WTC11 (cell line): ENCODE data around the gene LDLRAD3. TPM values are rescaled to one million over a fixed set of nuclear protein-coding genes. Genes with fewer than 3 reads are reported as not detected.

Experiments used
- ATAC-seq: fragments of 200-7000 bp; cut with Tn5 transposase; 2 replicates; pipeline ENCODE4 v1.10.0; 2021; ENCODE audit warnings: mild to moderate bottlenecking, moderate library complexity
- CTCF ChIA-PET: fragments of 300-600 bp; sonication (Branson Sonifier 250); formaldehyde crosslinking; loops from one replicate; lab custom pipeline; 2021; ENCODE audit warnings: antibody characterized with exemption; lab: Charles Lee
- POLR2A ChIA-PET: fragments of 350-600 bp; sonication (Branson Sonifier 250); formaldehyde crosslinking; loops from one replicate; lab custom pipeline; 2021; ENCODE audit warnings: antibody characterized with exemption; lab: Charles Lee
- DNase-seq: peaks from one replicate; pipeline ENCODE4 v3.0.0; 2021; ENCODE audit warnings: low spot score
- H3K27ac Mint-ChIP-seq: 2 replicates; pipeline ENCODE4 v1.8.0; 2021; ENCODE audit warnings: mixed read lengths
- H3K27me3 Mint-ChIP-seq: 2 replicates; pipeline ENCODE4 v1.8.0; 2021; ENCODE audit warnings: low read depth, mild to moderate bottlenecking, moderate library complexity, mixed read lengths
- H3K36me3 Mint-ChIP-seq: 2 replicates; pipeline ENCODE4 v1.8.0; 2021; ENCODE audit warnings: mixed read lengths
- H3K4me1 Mint-ChIP-seq: 2 replicates; pipeline ENCODE4 v1.8.0; 2022; ENCODE audit warnings: mixed read lengths
- H3K4me3 Mint-ChIP-seq: 2 replicates; pipeline ENCODE4 v1.8.0; 2021; ENCODE audit warnings: mild to moderate bottlenecking, moderate library complexity, mixed read lengths
- H3K9me3 Mint-ChIP-seq: 2 replicates; pipeline ENCODE4 v1.8.0; 2021; ENCODE audit warnings: mixed read lengths
- E2F5 ChIP-seq: sonication (generic); formaldehyde crosslinking; IDR thresholded peaks from 2 replicates; pipeline ENCODE4 v1.8.1; 2022; ENCODE audit warnings: mild to moderate bottlenecking, moderate library complexity, missing genetic modification reagents
- ELF4 ChIP-seq: sonication (generic); formaldehyde crosslinking; IDR thresholded peaks from 2 replicates; pipeline ENCODE4 v1.8.1; 2022; ENCODE audit warnings: low read depth, mild to moderate bottlenecking, moderate library complexity, missing genetic modification reagents
- NFATC4 ChIP-seq: fragments of 250-450 bp; sonication (Bioruptor Pico); IDR thresholded peaks from 2 replicates; pipeline ENCODE4 v1.9.0; 2021; ENCODE audit warnings: mild to moderate bottlenecking
- SMAD4 ChIP-seq: sonication (generic); formaldehyde crosslinking; IDR thresholded peaks from 2 replicates; pipeline ENCODE4 v1.8.0; 2022; ENCODE audit warnings: mild to moderate bottlenecking, missing genetic modification reagents
- TCF7 ChIP-seq: sonication (generic); formaldehyde crosslinking; IDR thresholded peaks from 2 replicates; pipeline ENCODE4 v1.8.0; 2022; ENCODE audit warnings: mild to moderate bottlenecking, low read depth, missing genetic modification reagents, moderate library complexity
- TEAD1 ChIP-seq: sonication (generic); formaldehyde crosslinking; IDR thresholded peaks from 2 replicates; pipeline ENCODE4 v1.8.0; 2022; ENCODE audit warnings: mild to moderate bottlenecking, missing genetic modification reagents
- USF1 ChIP-seq: sonication (generic); formaldehyde crosslinking; IDR thresholded peaks from 2 replicates; pipeline ENCODE4 v1.8.0; 2022; ENCODE audit warnings: mild to moderate bottlenecking, missing genetic modification reagents
- ZNF138 ChIP-seq: sonication (generic); formaldehyde crosslinking; conservative IDR thresholded peaks from 2 replicates; pipeline ENCODE4 v1.8.1; 2022; ENCODE audit warnings: mild to moderate bottlenecking, moderate library complexity, missing genetic modification reagents
- ZNF396 ChIP-seq: fragments of 250-450 bp; sonication (Bioruptor Pico); IDR thresholded peaks from 2 replicates; pipeline ENCODE4 v1.8.0; 2021; ENCODE audit warnings: mild to moderate bottlenecking, moderate library complexity, borderline replicate concordance
- ZNF671 ChIP-seq: fragments of 250-450 bp; sonication (Bioruptor Pico); IDR thresholded peaks from 2 replicates; pipeline ENCODE4 v1.8.0; 2021; ENCODE audit warnings: mild to moderate bottlenecking
- total RNA-seq: library from RNA; stranded (reverse); gene quantifications from 3 replicates; pipeline ENCODE4 v1.2.3, GENCODE V29; 2021
- TF ChIP-seq, protein P1 (sequence below): fragments of 250-450 bp; sonication (Bioruptor Pico); IDR thresholded peaks from 2 replicates; pipeline ENCODE4 v1.9.0; 2021; ENCODE audit warnings: mild to moderate bottlenecking
- TF ChIP-seq, protein P2 (sequence below): sonication (generic); formaldehyde crosslinking; IDR thresholded peaks from 2 replicates; pipeline ENCODE4 v1.8.0; 2022; ENCODE audit warnings: mild to moderate bottlenecking, missing genetic modification reagents
- TF ChIP-seq, protein P3 (sequence below): sonication (generic); formaldehyde crosslinking; conservative IDR thresholded peaks from 2 replicates; pipeline ENCODE4 v1.8.1; 2023; ENCODE audit warnings: mild to moderate bottlenecking, low read depth, missing genetic modification reagents, moderate library complexity
- TF ChIP-seq, protein P4 (sequence below): sonication (generic); formaldehyde crosslinking; IDR thresholded peaks from 2 replicates; pipeline ENCODE4 v1.8.1; 2022; ENCODE audit warnings: mild to moderate bottlenecking, missing genetic modification reagents, moderate library complexity, borderline replicate concordance
- TF ChIP-seq, protein P5 (sequence below): sonication (generic); formaldehyde crosslinking; conservative IDR thresholded peaks from 2 replicates; pipeline ENCODE4 v1.8.1; 2022; ENCODE audit warnings: mild to moderate bottlenecking, missing genetic modification reagents

LDLRAD3 gene
- total RNA-seq, 1 experiment from 2014 or later = 14.5 TPM

- DNase-seq = no peak
- POLR2A ChIA-PET = no interaction called here
- peaks cover 18% of the 10 kb centered on the region for H3K9me3 Mint-ChIP-seq
- H3K36me3 Mint-ChIP-seq = peaks cover 18% of the 10 kb centered on the region
- H3K27me3 Mint-ChIP-seq = no peaks in the 10 kb centered on the region
- H3K4me3 Mint-ChIP-seq = no peak overlapping the region
- TF ChIP-seq USF1 (CRISPR knock-in tag) (no peak), E2F5 (no peak), ZNF138 (CRISPR knock-in tag) (no peak)
- TF ChIP-seq, protein P1, sequence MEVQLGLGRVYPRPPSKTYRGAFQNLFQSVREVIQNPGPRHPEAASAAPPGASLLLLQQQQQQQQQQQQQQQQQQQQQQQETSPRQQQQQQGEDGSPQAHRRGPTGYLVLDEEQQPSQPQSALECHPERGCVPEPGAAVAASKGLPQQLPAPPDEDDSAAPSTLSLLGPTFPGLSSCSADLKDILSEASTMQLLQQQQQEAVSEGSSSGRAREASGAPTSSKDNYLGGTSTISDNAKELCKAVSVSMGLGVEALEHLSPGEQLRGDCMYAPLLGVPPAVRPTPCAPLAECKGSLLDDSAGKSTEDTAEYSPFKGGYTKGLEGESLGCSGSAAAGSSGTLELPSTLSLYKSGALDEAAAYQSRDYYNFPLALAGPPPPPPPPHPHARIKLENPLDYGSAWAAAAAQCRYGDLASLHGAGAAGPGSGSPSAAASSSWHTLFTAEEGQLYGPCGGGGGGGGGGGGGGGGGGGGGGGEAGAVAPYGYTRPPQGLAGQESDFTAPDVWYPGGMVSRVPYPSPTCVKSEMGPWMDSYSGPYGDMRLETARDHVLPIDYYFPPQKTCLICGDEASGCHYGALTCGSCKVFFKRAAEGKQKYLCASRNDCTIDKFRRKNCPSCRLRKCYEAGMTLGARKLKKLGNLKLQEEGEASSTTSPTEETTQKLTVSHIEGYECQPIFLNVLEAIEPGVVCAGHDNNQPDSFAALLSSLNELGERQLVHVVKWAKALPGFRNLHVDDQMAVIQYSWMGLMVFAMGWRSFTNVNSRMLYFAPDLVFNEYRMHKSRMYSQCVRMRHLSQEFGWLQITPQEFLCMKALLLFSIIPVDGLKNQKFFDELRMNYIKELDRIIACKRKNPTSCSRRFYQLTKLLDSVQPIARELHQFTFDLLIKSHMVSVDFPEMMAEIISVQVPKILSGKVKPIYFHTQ (CRISPR knock-in tag) = no peak
- H3K27ac Mint-ChIP-seq = no peak overlapping the region
- ATAC-seq = no peak
- CTCF ChIA-PET = interaction anchor here (1.4 to 1.8 kb wide), 2 partner anchors 66 to 243 kb away, joined by 5 to 9 read pairs; no protein-coding TSS in a partner anchor
- peaks cover 38% of the 10 kb centered on the region for H3K4me1 Mint-ChIP-seq
Measured at GRCh38 chr11:36065436-36065835, 121.6 kb downstream of the LDLRAD3 start.

DNA sequence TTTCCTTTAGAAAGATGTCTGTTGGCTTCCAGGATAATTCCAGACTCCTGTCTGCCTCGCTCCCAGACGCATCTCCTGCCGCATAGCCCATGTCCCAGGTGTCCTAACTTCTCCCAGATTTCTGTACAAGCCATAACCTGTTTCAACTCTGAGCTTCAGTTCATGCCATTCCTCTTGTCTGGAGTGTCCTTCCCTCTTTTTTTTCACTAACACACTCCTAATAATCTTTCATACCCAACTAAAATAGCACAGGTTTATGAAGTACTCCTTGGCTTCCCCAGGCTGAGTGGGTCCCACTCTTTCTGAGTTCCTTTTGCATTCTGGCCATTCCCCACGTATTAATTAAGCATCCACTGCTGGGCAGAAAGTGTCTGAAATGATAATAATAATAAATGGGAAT lies 123.0 kb downstream of the LDLRAD3 start:
- Mint-ChIP-seq H3K4me1 (peaks cover 45% of the 10 kb centered on the region), H3K27me3 (no peaks in the 10 kb centered on the region), H3K4me3 (no peak overlapping the region), H3K27ac (0 out of 2 replicates have a peak overlapping the region, but pooled peaks have one; percentile 26), H3K36me3 (peaks cover 18% of the 10 kb centered on the region), H3K9me3 (peaks cover 15% of the 10 kb centered on the region)
- POLR2A ChIA-PET = interaction anchor here (0.7 kb wide), 1 partner anchor 235 kb away, joined by 3 read pairs; no protein-coding TSS in a partner anchor
- TF ChIP-seq, protein P2, sequence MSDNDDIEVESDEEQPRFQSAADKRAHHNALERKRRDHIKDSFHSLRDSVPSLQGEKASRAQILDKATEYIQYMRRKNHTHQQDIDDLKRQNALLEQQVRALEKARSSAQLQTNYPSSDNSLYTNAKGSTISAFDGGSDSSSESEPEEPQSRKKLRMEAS = no peak
- TF ChIP-seq ZNF671 (CRISPR knock-in tag) (no peak), SMAD4 (CRISPR knock-in tag) (no peak), TCF7 (no peak), ZNF396 (no peak)
- TF ChIP-seq, protein P3, sequence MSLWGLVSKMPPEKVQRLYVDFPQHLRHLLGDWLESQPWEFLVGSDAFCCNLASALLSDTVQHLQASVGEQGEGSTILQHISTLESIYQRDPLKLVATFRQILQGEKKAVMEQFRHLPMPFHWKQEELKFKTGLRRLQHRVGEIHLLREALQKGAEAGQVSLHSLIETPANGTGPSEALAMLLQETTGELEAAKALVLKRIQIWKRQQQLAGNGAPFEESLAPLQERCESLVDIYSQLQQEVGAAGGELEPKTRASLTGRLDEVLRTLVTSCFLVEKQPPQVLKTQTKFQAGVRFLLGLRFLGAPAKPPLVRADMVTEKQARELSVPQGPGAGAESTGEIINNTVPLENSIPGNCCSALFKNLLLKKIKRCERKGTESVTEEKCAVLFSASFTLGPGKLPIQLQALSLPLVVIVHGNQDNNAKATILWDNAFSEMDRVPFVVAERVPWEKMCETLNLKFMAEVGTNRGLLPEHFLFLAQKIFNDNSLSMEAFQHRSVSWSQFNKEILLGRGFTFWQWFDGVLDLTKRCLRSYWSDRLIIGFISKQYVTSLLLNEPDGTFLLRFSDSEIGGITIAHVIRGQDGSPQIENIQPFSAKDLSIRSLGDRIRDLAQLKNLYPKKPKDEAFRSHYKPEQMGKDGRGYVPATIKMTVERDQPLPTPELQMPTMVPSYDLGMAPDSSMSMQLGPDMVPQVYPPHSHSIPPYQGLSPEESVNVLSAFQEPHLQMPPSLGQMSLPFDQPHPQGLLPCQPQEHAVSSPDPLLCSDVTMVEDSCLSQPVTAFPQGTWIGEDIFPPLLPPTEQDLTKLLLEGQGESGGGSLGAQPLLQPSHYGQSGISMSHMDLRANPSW (CRISPR knock-in tag) = no peak
- TF ChIP-seq, protein P4, sequence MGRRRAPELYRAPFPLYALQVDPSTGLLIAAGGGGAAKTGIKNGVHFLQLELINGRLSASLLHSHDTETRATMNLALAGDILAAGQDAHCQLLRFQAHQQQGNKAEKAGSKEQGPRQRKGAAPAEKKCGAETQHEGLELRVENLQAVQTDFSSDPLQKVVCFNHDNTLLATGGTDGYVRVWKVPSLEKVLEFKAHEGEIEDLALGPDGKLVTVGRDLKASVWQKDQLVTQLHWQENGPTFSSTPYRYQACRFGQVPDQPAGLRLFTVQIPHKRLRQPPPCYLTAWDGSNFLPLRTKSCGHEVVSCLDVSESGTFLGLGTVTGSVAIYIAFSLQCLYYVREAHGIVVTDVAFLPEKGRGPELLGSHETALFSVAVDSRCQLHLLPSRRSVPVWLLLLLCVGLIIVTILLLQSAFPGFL (CRISPR knock-in tag) = no peak
- no peak for ATAC-seq
- no peak for DNase-seq
- CTCF ChIA-PET = interaction anchor here (0.6 to 3.9 kb wide), 3 partner anchors 9 to 45 kb away, joined by 3 to 66 read pairs (median 38); no protein-coding TSS in a partner anchor

DNA sequence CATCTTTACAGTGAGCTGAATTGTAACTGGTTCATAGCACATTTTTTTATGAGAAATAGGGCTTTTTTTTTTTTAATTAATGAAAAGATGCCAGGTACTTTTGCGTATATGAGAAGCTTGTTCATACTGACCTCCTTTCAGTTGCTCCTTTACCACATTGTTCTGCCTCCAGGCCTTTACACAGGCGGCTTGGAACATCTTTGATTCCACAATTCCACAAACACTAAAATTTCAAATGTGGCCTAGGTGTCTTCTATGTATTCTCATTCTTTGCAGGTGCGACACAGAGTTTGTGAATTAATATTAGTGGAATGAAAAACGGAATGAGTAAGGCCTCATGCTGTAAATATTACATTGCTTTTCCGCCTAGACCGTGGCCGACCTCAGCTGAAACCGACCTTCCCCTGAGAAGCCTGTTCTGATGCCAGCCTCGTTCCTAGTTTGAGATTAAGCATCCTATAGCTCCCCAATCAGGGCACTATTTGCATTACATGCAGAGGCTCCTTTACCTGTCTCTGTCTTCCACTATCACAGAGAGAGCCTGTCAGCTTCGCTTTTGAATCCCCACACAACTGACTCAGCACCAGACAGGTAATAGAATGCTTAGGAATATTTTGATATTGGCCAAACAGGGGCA lies 125.8 kb downstream of the LDLRAD3 start:
- CTCF ChIA-PET = interaction anchor here (0.6 to 7.1 kb wide), 65 partner anchors 8 to 592 kb away, joined by 3 to 217 read pairs (median 4); partner anchors contain the start of gene LDLRAD3
- Mint-ChIP-seq H3K36me3 (peaks cover 26% of the 10 kb centered on the region), H3K4me3 (no peak overlapping the region), H3K4me1 (peaks cover 61% of the 10 kb centered on the region), H3K9me3 (peaks cover 21% of the 10 kb centered on the region), H3K27ac (peak overlapping the region; percentile 94), H3K27me3 (no peaks in the 10 kb centered on the region; the same call in 1 of the 2 replicates)
- POLR2A ChIA-PET = interaction anchor here (1.0 to 1.5 kb wide), 3 partner anchors 40 to 248 kb away, joined by 4 to 11 read pairs (median 5); no protein-coding TSS in a partner anchor
- DNase-seq (peak; percentile 34), ATAC-seq (peak; percentile 90)
- TF ChIP-seq ELF4 (CRISPR knock-in tag) (no peak), TEAD1 (no peak), NFATC4 (CRISPR knock-in tag) (no peak)
- TF ChIP-seq, protein P5, sequence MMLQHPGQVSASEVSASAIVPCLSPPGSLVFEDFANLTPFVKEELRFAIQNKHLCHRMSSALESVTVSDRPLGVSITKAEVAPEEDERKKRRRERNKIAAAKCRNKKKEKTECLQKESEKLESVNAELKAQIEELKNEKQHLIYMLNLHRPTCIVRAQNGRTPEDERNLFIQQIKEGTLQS (CRISPR knock-in tag) = no peak
- TF ChIP-seq, protein P4 (CRISPR knock-in tag) = no peak
- TF ChIP-seq, protein P3 (CRISPR knock-in tag) = no peak
